ENCODE data around the gene HSH2D.

HSH2D gene

GRCh38 chr19:16127080-16127479, 16.4 kb upstream of the HSH2D start:
- TF ChIP-seq JUND (IDR thresholded peaks at IDR 0.05; ENCODE audit: low read depth) = no peak
- no peak for DNase-seq (ENCODE audit: low read depth in 1 of 2, low spot score in 1 of 2)
- in situ Hi-C loops (cut with HindIII; ENCODE audit: low pct_unique_long_range_greater_than_20kb, low sequenced_read_pairs) = no loop called here

GRCh38 chr19:16127776-16128371, 15.6 kb upstream of the HSH2D start:
- in situ Hi-C loops (cut with HindIII; ENCODE audit: low pct_unique_long_range_greater_than_20kb, low sequenced_read_pairs) = no loop called here
- no peak for TF ChIP-seq JUND (IDR thresholded peaks at IDR 0.05; ENCODE audit: low read depth)
- DNase-seq (ENCODE audit: low read depth in 1 of 2, low spot score in 1 of 2) = no peak

- DNase-seq (ENCODE audit: low read depth in 1 of 2, low spot score in 1 of 2) = no peak
- no peak for TF ChIP-seq JUND (IDR thresholded peaks at IDR 0.05; ENCODE audit: low read depth)
- in situ Hi-C loops (cut with HindIII; ENCODE audit: low pct_unique_long_range_greater_than_20kb, low sequenced_read_pairs) = no loop called here
Measured at GRCh38 chr19:16131648-16132047, 11.8 kb upstream of the HSH2D start.

- DNase-seq (ENCODE audit: low read depth in 1 of 2, low spot score in 1 of 2) = no peak
- in situ Hi-C loops (cut with HindIII; ENCODE audit: low pct_unique_long_range_greater_than_20kb, low sequenced_read_pairs) = no loop called here
- no peak for TF ChIP-seq JUND (IDR thresholded peaks at IDR 0.05; ENCODE audit: low read depth)
Measured at GRCh38 chr19:16133818-16134217, 9.7 kb upstream of the HSH2D start.

- TF ChIP-seq JUND (IDR thresholded peaks at IDR 0.05; ENCODE audit: low read depth) = no peak
- in situ Hi-C loops (cut with HindIII; ENCODE audit: low pct_unique_long_range_greater_than_20kb, low sequenced_read_pairs) = no loop called here
- no peak for DNase-seq (ENCODE audit: low read depth in 1 of 2, low spot score in 1 of 2)
Measured at GRCh38 chr19:16134510-16134909, 9.0 kb upstream of the HSH2D start.

- DNase-seq (ENCODE audit: low read depth in 1 of 2, low spot score in 1 of 2) = no peak
- in situ Hi-C loops (cut with HindIII; ENCODE audit: low pct_unique_long_range_greater_than_20kb, low sequenced_read_pairs) = no loop called here
- no peak for TF ChIP-seq JUND (IDR thresholded peaks at IDR 0.05; ENCODE audit: low read depth)
Measured at GRCh38 chr19:16135430-16136127, 7.9 kb upstream of the HSH2D start.

- DNase-seq (ENCODE audit: low read depth in 1 of 2, low spot score in 1 of 2) = peak in 1 of 2 experiments; percentile 10
- in situ Hi-C loops (cut with HindIII; ENCODE audit: low pct_unique_long_range_greater_than_20kb, low sequenced_read_pairs) = no loop called here
- TF ChIP-seq JUND (IDR thresholded peaks at IDR 0.05; ENCODE audit: low read depth) = no peak
Measured at GRCh38 chr19:16136185-16136999, 7.1 kb upstream of the HSH2D start.

- in situ Hi-C loops (cut with HindIII; ENCODE audit: low pct_unique_long_range_greater_than_20kb, low sequenced_read_pairs) = no loop called here
- DNase-seq (ENCODE audit: low read depth in 1 of 2, low spot score in 1 of 2) = no peak
- TF ChIP-seq JUND (IDR thresholded peaks at IDR 0.05; ENCODE audit: low read depth) = no peak
Measured at GRCh38 chr19:16139752-16140151, 3.7 kb upstream of the HSH2D start.

GRCh38 chr19:16141043-16141442, 2.4 kb upstream of the HSH2D start:
- TF ChIP-seq JUND (IDR thresholded peaks at IDR 0.05; ENCODE audit: low read depth) = no peak
- in situ Hi-C loops (cut with HindIII; ENCODE audit: low pct_unique_long_range_greater_than_20kb, low sequenced_read_pairs) = no loop called here
- no peak for DNase-seq (ENCODE audit: low read depth in 1 of 2, low spot score in 1 of 2)

- no peak for TF ChIP-seq JUND (IDR thresholded peaks at IDR 0.05; ENCODE audit: low read depth)
- in situ Hi-C loops (cut with HindIII; ENCODE audit: low pct_unique_long_range_greater_than_20kb, low sequenced_read_pairs) = no loop called here
- DNase-seq (ENCODE audit: low read depth in 1 of 2, low spot score in 1 of 2) = no peak
Measured at GRCh38 chr19:16142032-16142580, 1.4 kb upstream of the HSH2D start.

GRCh38 chr19:16144216-16144581, 714 bp downstream of the HSH2D start:
- TF ChIP-seq JUND (IDR thresholded peaks at IDR 0.05; ENCODE audit: low read depth) = no peak
- no peak for DNase-seq (ENCODE audit: low read depth in 1 of 2, low spot score in 1 of 2)
- in situ Hi-C loops (cut with HindIII; ENCODE audit: low pct_unique_long_range_greater_than_20kb, low sequenced_read_pairs) = no loop called here

GRCh38 chr19:16146112-16146511, 2.6 kb downstream of the HSH2D start:
- in situ Hi-C loops (cut with HindIII; ENCODE audit: low pct_unique_long_range_greater_than_20kb, low sequenced_read_pairs) = no loop called here
- TF ChIP-seq JUND (IDR thresholded peaks at IDR 0.05; ENCODE audit: low read depth) = no peak
- no peak for DNase-seq (ENCODE audit: low read depth in 1 of 2, low spot score in 1 of 2)
